Measurements from ENCODE around the gene SLC25A38. TPM values are rescaled to one million over a fixed set of nuclear protein-coding genes. Genes with fewer than 3 reads are reported as not detected.

SLC25A38 gene
- total RNA-seq, 1 experiment from 2014 or later: 22.0 TPM

DNA sequence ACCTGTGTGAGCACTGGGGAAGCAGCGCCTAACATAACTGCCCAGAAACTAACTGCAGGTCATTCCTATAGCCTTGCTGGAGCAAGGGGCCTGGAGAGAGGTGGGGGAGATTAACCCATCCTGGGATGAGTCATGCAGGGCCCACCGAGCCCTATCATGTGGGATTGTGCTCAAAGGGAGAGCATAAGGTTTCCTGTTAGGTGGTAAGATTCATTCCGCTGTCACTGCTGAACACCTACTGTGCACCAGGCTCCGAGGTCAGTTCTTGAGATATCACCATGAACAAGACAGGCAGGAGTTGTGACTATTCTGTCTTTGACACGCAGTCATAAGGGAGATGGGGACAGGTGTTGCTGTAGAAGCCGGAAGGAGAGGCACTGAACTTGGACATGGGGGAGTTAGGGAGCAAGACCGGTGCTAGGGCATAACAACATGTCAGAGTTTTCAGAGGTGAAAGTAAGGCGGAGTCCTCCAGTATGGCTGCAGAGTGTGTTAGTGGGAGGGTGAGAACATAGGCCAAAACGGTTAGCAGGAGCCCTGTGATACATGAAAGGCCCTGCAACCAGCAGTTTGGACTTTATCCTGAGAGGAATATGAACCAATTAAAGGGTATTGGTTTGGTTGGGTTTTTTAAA, 2.4 kb downstream of the SLC25A38 start:
- POLR2A ChIA-PET (ENCODE audit: unreplicated experiment): interaction anchor here (0.7 kb wide), 1 partner anchor 259 kb away, joined by 4 read pairs; no protein-coding TSS in a partner anchor

DNA sequence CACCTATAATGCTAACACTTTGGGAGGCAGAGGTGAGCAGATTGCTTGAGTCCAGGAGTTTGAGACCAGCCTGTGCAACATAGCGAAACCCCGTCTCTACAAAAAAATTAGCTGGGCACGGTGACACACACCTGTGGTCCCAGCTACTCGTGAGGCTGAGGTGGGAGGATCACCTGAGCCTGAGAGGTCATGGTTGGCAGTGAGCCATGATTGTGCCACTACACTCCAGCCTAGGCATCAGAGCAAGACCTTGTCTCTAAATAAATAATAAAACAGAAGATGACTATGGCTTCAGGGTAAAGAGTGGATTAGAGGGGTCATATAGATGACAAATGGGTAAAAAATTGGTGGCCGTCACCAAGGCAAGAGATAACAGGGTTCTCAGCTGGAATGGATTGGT, 3.1 kb downstream of the SLC25A38 start:
- H3K36me3 ChIP-seq (ENCODE audit: low read depth): 0 out of 2 replicates have a peak, but pooled peaks cover 7% of the 10 kb centered on the region
- H3K4me1 ChIP-seq (replicated peaks; ENCODE audit: insufficient read depth): peaks cover 18% of the 10 kb centered on the region
- TF ChIP-seq EZH2 (IDR thresholded peaks at IDR 0.05; ENCODE audit: low read depth): no peak
- TF ChIP-seq, protein P1, sequence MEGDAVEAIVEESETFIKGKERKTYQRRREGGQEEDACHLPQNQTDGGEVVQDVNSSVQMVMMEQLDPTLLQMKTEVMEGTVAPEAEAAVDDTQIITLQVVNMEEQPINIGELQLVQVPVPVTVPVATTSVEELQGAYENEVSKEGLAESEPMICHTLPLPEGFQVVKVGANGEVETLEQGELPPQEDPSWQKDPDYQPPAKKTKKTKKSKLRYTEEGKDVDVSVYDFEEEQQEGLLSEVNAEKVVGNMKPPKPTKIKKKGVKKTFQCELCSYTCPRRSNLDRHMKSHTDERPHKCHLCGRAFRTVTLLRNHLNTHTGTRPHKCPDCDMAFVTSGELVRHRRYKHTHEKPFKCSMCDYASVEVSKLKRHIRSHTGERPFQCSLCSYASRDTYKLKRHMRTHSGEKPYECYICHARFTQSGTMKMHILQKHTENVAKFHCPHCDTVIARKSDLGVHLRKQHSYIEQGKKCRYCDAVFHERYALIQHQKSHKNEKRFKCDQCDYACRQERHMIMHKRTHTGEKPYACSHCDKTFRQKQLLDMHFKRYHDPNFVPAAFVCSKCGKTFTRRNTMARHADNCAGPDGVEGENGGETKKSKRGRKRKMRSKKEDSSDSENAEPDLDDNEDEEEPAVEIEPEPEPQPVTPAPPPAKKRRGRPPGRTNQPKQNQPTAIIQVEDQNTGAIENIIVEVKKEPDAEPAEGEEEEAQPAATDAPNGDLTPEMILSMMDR (conservative IDR thresholded peaks at IDR 0.05): no peak
- peaks cover 50% of the 10 kb centered on the region for H3K79me2 ChIP-seq (ENCODE audit: low read depth)
- no peak for DNase-seq
- no peak overlapping the region for H2AFZ ChIP-seq
- H3K9me3 ChIP-seq (ENCODE audit: insufficient read depth, low read depth): no peaks in the 10 kb centered on the region
- H3K9me2 ChIP-seq (ENCODE audit: insufficient read depth): no peaks in the 10 kb centered on the region
- BruUV-seq (replicated peaks): no TSS peak
- peaks cover 29% of the 10 kb centered on the region for H4K20me1 ChIP-seq (ENCODE audit: insufficient read depth)
- ChIA-PET CTCF (no interaction called here), POLR2A (ENCODE audit: unreplicated experiment) (no interaction called here)
- H3K27me3 ChIP-seq (ENCODE audit: insufficient read depth, low read depth): no peaks in the 10 kb centered on the region
- no peak overlapping the region for H3K27ac ChIP-seq
- intact Hi-C loops (cut with micrococcal nuclease; ENCODE audit: unreplicated experiment): no loop called here
- H3K4me2 ChIP-seq: no peak overlapping the region
- H3K4me3 ChIP-seq: no peak overlapping the region
- no peaks in the 10 kb centered on the region; the same call in 1 of the 2 replicates for H3F3A ChIP-seq (ENCODE audit: insufficient read depth, low read depth)

More for the DNA sequence above, 2.4 kb downstream of the SLC25A38 start:
- H3F3A ChIP-seq (ENCODE audit: insufficient read depth, low read depth): no peaks in the 10 kb centered on the region; the same call in 1 of the 2 replicates
- no peak for DNase-seq
- H3K79me2 ChIP-seq (ENCODE audit: low read depth): peaks cover 50% of the 10 kb centered on the region
- H3K9me3 ChIP-seq (ENCODE audit: insufficient read depth, low read depth): no peaks in the 10 kb centered on the region
- no peaks in the 10 kb centered on the region for H3K9me2 ChIP-seq (ENCODE audit: insufficient read depth)
- H3K36me3 ChIP-seq (ENCODE audit: low read depth): 0 out of 2 replicates have a peak, but pooled peaks cover 1% of the 10 kb centered on the region
- H4K20me1 ChIP-seq (ENCODE audit: insufficient read depth): peaks cover 29% of the 10 kb centered on the region
- TF ChIP-seq EZH2 (IDR thresholded peaks at IDR 0.05; ENCODE audit: low read depth): no peak
- TF ChIP-seq, protein P1 (conservative IDR thresholded peaks at IDR 0.05): no peak
- CTCF ChIA-PET: no interaction called here
- H3K4me1 ChIP-seq (replicated peaks; ENCODE audit: insufficient read depth): peaks cover 18% of the 10 kb centered on the region
- no peak overlapping the region for H3K27ac ChIP-seq
- H3K27me3 ChIP-seq (ENCODE audit: insufficient read depth, low read depth): no peaks in the 10 kb centered on the region
- BruUV-seq (replicated peaks): no TSS peak
- intact Hi-C loops (cut with micrococcal nuclease; ENCODE audit: unreplicated experiment): no loop called here
- no peak overlapping the region for H3K4me3 ChIP-seq
- no peak overlapping the region for H2AFZ ChIP-seq
- peak overlapping the region; percentile 87; the same call in 1 of the 2 replicates for H3K4me2 ChIP-seq

DNA sequence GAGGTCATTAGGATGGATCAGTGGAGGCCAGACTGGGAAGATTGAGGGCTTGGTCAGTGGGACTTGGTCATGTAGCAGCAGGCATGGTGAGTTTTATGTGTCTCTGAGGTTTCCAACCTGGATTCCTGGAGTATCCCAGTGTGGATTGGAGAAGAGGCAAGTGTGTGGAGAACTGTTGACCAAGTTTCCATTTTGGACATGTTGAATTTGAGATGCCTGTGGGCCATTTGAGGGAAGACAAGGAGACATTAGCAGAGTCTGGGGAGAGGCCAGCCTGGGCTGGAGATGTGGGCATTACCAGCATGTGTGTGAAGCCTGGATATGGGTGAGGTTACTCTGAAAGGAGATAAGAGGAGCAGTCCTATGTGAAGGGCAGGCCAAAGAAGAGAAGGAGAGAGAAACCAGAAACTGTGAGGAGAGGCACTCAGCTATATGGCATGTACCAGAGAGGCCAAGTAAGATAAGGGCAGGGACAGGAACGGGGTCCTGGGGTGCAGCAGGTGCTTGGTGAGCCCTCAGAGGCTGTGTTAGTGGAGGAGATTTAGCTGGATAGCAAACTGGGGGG, 4.3 kb downstream of the SLC25A38 start:
- intact Hi-C loops (cut with micrococcal nuclease; ENCODE audit: unreplicated experiment): no loop called here
- TF ChIP-seq EZH2 (IDR thresholded peaks at IDR 0.05; ENCODE audit: low read depth): no peak
- TF ChIP-seq, protein P1 (conservative IDR thresholded peaks at IDR 0.05): no peak
- peaks cover 15% of the 10 kb centered on the region for H3K4me1 ChIP-seq (replicated peaks; ENCODE audit: insufficient read depth)
- H2AFZ ChIP-seq: no peak overlapping the region
- no TSS peak for BruUV-seq (replicated peaks)
- no peaks in the 10 kb centered on the region for H3K9me2 ChIP-seq (ENCODE audit: insufficient read depth)
- H3K79me2 ChIP-seq (ENCODE audit: low read depth): peaks cover 49% of the 10 kb centered on the region
- H3F3A ChIP-seq (ENCODE audit: insufficient read depth, low read depth): no peaks in the 10 kb centered on the region; the same call in 1 of the 2 replicates
- H3K4me3 ChIP-seq: no peak overlapping the region
- ChIA-PET POLR2A (ENCODE audit: unreplicated experiment) (no interaction called here), CTCF (no interaction called here)
- H3K27me3 ChIP-seq (ENCODE audit: insufficient read depth, low read depth): no peaks in the 10 kb centered on the region
- peaks cover 29% of the 10 kb centered on the region for H4K20me1 ChIP-seq (ENCODE audit: insufficient read depth)
- DNase-seq: no peak
- H3K4me2 ChIP-seq: no peak overlapping the region
- 0 out of 2 replicates have a peak, but pooled peaks cover 7% of the 10 kb centered on the region for H3K36me3 ChIP-seq (ENCODE audit: low read depth)
- H3K27ac ChIP-seq: no peak overlapping the region
- H3K9me3 ChIP-seq (ENCODE audit: insufficient read depth, low read depth): no peaks in the 10 kb centered on the region
